Upper lobe of left lung (tissue), 4 donors: ENCODE measurements around the gene ARMH3.

Experiments
- POLR2A ChIP-seq, 4 donors: fragments of 450-650 bp; IDR thresholded peaks; one replicate each; pipeline ENCODE4 v1.5.1; 2016 to 2017; ENCODE audit warnings: antibody characterized with exemption in 4 of 4, mild to moderate bottlenecking in 2 of 4
- POLR2AphosphoS5 ChIP-seq, 2 donors: sonication (generic); formaldehyde crosslinking; IDR thresholded peaks; one replicate each; pipeline ENCODE4 v1.5.1; 2017; ENCODE audit warnings: antibody characterized with exemption in 2 of 2

- TF ChIP-seq POLR2A (IDR thresholded peaks at IDR 0.05) (no peak), POLR2AphosphoS5 (IDR thresholded peaks at IDR 0.05) (no peak)
Measured at GRCh38 chr10:101920546-101920945, 135.4 kb downstream of the ARMH3 start.
